NB4 (cell line): ENCODE measurements around the gene TCF4.

Source experiments
- DNase-seq: peaks from one replicate; pipeline ENCODE4 v3.0.0; 2010; ENCODE audit warnings: low read depth
- H3K4me3 ChIP-seq: one replicate; pipeline ENCODE4 v1.5.1; 2011; ENCODE audit warnings: mild to moderate bottlenecking, low read depth, low read length, moderate library complexity
- CTCF ChIP-seq: IDR thresholded peaks from one replicate; pipeline ENCODE4 v1.5.1; 2012; ENCODE audit warnings: low read depth, low read length
- MAX ChIP-seq: IDR thresholded peaks from 2 replicates; pipeline ENCODE4 v1.6.1; 2011; ENCODE audit warnings: low read depth, low read length
- MYC ChIP-seq: IDR thresholded peaks from 2 replicates; pipeline ENCODE4 v1.6.1; 2011; ENCODE audit warnings: low read depth, low read length
- POLR2A ChIP-seq: IDR thresholded peaks from 2 replicates; pipeline ENCODE4 v1.6.1; 2011; ENCODE audit warnings: mild to moderate bottlenecking; ENCODE audit not compliant: insufficient read length; ENCODE audit errors: extremely low read depth

Gene TCF4

GRCh38 chr18:55360061-55360460, 227.9 kb downstream of the TCF4 start:
- no peak overlapping the region for H3K4me3 ChIP-seq
- TF ChIP-seq MAX = no peak
- DNase-seq = no peak

GRCh38 chr18:55356815-55357214, 231.2 kb downstream of the TCF4 start:
- TF ChIP-seq CTCF (no peak), MAX (no peak), MYC (no peak), POLR2A (no peak)
- DNase-seq = no peak
- H3K4me3 ChIP-seq = no peak overlapping the region

GRCh38 chr18:55355223-55355622, 232.8 kb downstream of the TCF4 start:
- TF ChIP-seq POLR2A (no peak), MYC (no peak), MAX (no peak), CTCF (no peak)
- DNase-seq = no peak

GRCh38 chr18:55354795-55355194, 233.2 kb downstream of the TCF4 start:
- DNase-seq = no peak
- no peak overlapping the region for H3K4me3 ChIP-seq
- TF ChIP-seq POLR2A = no peak
- no peak for TF ChIP-seq MYC
- TF ChIP-seq MAX = no peak
- no peak for TF ChIP-seq CTCF

More at GRCh38 chr18:55355223-55355622, 232.8 kb downstream of the TCF4 start:
- H3K4me3 ChIP-seq = no peak overlapping the region

- DNase-seq = peak; percentile 4
- TF ChIP-seq MYC (no peak), MAX (no peak), CTCF (no peak), POLR2A (no peak)
These were observed 234.2 kb downstream of the TCF4 start for GRCh38 chr18:55353806-55354205.

GRCh38 chr18:55353391-55353790, 234.6 kb downstream of the TCF4 start:
- TF ChIP-seq CTCF (no peak), POLR2A (no peak)
- no peak overlapping the region for H3K4me3 ChIP-seq
- DNase-seq = no peak

More at GRCh38 chr18:55353806-55354205, 234.2 kb downstream of the TCF4 start:
- H3K4me3 ChIP-seq = no peak overlapping the region
